IPS DF 19.7 (cell line): ENCODE data around the gene DAPK1.

ENCODE experiments used
- DNase-seq: peaks from one replicate; pipeline ENCODE4 v3.0.0-alpha.2; 2013; ENCODE audit warnings: low read depth, low spot score

DAPK1 gene

DNA sequence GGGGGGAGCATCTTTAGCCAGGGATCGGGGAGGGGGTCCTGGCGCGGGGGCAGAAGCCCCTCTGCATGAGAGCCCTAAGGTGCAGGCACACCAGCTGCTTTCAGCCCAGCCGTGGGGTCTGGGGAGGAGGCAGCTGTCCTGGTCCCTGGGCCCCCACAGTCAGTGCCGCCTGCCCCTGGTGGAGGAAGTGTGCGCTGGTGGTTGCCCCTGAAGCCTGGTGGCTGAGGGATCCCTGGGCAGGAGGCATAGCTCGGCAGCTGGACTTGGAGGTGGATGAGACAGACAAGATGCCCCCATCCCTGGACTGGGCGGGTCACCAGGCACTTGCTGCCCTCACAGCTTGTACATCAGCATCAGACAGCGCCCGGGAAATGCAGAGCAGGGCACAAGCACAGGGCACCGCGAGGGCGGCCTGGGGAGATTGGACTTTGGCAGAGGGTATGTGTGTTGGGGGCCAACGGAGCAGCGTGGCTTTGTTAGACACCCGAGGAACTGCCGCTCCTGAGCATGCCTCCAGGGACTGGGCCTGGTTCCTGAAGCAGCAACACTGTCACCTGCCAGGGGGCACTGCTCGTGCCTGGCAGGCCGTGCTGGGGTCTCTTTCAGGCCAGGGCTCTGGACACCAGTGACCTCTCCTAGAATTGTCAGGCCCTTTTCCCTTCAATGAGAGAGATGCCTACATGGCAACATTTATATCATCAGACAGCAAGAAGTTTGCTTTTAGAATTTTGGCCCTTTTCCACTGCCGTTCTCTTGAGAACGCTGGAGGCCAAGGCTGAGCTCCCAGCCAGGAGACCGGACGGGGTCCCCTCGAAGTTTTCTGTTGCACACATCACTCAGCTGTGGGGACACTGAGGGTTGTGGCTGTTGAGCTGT is 186.3 kb downstream of the DAPK1 start:
- DNase-seq: no peak

- DNase-seq: no peak
These were observed 187.1 kb downstream of the DAPK1 start for GRCh38 chr9:87684627-87685219.

DNA sequence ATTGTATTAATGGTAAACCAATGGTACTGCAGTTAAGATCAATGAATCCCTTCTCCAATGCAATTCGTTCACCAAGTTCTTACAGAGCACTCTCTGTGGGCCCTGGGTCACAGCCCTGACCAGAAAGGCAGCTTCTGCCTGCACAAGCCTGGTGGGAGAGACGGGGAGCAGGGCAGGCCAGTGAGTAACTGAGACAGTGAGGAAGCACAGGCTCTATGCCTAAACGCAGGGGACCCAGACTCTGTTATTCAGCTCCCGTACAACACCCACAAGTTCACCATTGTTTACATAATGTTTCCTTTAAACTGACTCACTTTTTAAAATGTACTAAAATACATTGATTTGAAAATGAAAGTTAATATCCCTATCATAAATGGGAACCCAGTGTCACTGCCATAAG is 187.8 kb downstream of the DAPK1 start:
- DNase-seq: no peak

DNA sequence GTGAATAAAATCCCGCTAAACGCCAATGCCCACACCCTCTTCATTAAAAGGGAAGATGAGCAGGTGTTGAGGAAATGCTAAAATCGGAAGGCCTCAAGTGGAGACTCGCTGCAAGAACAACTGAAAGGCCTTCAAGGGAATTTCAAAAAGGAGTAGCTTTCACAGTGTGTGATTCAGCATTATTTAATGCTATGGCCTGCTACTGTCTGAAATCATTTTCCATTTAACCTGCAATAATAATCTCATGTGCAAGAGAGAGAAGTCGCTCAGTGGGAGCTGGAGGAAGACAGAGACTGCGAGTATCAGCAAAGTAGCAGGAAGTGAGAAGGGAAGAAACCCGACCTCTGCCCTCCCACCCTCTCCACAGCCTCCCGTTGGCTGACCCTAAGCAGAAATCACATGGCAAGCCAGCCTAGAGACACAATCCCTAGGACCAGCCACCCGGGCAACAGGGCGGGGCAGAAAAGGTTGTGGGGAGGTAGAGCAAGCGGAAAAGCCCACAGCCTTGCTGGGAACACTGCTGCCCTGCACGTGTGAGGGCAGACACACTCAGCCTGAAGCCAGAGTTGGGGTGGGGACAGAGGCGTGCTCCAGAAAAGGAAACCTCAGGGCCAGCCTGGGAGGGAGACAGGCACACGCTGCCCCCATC is 188.3 kb downstream of the DAPK1 start:
- no peak for DNase-seq

DNA sequence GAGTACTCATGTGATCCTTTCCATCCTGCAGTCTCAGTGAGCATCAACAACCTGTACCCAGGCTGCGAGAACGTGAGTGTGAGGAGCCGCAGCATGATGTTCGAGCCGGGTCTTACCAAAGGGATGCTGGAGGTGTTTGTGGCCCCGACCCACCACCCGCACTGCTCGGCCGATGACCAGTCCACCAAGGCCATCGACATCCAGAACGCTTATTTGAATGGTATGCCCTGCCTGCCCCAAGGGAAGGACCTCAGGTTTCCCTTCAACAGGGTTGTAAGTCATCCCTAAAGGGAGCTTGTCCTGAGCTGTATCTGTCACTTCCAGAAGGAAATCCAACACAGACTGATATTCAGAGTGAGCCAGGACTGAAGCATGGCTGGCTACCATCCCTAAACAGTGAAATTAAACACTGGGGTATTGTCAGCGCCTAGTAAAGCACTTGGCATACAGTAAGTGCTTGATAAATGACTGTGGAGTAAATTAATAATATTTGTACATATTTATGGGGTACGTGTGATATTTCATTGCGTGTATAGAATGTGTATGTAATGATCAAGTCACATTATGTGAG is 188.9 kb downstream of the DAPK1 start:
- DNase-seq: no peak

DNA sequence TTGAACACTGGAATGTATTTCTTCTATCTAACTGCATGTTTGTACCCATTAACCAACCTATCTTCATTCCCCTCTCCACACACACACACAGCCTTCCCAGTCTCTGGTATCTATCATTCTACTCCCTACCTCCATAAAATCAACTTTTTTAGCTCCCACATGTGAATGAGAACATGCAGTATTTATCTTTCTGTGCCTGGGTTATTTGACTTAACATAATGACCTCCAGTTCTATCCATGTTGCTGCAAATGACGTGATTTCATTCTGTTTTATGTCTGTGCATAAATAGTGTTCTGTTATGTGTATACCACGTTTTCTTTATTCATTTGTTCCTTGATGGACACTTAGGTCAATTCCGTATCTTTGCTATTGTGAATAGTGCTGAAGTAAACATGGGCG is 189.5 kb downstream of the DAPK1 start:
- no peak for DNase-seq

DNA sequence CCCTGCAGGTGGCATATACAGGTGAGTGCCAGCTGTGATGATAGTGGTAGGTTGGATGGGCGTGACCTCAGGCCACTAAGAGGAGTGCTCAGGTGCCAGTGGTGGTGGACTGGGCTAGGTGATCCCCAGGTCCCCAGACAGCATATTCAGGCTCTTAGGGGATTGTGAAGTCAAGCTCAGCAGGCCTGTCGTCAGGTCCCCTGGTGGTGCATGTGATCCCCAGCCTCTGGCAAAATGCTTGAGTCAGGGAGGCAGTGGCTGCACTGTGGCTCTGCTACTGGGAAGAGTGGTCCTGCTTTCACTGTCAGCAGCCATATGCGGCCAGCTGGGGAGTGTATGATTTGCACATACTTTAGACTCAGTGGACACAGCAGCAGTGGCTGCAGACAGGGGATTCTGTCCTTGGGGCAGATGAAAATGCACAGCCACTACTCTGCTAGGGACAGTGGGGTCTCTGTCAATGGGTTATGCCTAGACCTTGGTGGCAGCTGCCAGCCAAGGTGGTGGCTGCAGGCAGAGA is 196.6 kb downstream of the DAPK1 start:
- no peak for DNase-seq

DNA sequence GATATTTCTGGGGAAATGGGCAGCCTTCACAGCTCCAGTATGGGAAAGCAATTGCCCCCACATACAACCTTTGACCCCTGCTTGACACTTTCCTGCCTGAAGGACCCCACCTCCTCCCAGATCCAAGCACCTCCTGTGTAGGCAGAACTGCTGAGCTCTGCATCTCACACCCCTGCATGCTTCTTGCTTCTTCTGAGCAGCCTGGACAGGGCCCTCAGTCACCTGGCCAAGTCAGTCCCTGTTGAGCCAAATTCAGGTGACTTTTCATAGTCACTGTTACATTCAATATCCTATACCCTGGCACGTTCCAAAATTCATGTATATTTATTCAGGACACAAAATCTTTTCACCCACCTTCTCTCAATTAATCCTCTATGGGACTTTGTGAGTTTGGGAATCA is 197.9 kb downstream of the DAPK1 start:
- no peak for DNase-seq

DNA sequence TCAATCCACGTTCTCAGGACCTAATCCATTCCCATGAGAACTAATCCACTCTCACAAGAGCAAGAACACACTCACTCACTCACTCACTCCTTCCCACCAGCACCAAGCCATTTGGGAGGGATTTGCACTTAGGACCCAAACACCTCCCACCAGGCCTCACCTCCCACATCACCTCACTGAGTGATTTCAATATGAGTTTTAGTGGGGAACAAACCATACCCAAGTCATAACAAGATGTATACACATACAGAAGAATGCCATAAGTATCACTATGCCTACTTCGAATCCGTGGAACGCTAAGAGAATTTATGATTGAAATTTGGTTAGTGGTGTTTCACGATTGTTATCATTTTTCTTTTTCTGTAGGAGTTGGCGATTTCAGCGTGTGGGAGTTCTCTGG is 199.0 kb downstream of the DAPK1 start:
- DNase-seq: no peak

DNA sequence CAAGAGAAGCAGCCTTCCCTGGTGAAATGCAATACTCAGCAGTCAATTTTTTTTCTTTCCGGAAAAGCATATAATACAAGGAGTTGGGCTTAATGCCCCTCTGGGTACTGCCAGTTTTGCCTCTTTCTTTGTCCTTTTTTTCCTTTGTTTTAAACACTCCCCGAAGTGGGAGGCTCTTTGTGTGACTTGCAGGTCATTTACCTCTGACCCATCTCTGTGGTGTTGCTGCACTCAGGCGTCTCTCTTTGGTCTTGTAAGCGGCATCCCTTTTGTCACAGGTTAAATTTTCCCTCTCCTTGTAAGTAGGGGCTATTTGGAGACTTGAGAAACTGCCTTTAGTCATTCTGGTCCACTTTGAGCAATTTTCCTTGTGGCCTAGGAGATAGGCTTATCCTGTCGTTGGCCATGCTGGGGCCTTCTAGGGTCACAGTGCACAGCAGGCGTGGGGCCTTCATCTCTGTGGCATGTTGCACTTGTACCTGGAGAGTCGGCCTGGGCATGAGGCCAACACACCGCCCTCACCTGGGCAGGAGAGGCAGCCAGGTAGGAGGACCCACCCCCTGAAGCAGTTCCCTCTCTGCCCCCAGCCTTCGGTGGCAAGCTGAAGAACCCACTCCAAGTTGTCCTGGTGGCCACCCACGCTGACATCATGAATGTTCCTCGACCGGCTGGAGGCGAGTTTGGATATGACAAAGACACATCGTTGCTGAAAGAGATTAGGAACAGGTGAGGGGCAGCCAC is 200.6 kb downstream of the DAPK1 start:
- DNase-seq: no peak

DNA sequence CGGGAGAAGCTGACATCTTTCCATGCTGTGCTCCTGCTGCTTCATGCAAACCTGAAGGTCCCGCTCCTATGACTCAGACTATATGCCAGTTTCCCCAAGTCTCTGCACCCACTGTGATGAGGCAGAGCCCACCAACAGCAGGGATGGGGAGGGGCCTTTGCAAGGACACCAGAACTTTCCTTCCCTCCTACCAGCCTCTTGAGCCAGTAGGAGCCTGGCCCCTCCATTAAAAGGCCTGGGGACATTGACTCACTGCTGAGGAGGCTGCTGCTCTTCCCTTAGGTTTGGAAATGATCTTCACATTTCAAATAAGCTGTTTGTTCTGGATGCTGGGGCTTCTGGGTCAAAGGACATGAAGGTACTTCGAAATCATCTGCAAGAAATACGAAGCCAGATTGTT is 202.2 kb downstream of the DAPK1 start:
- no peak for DNase-seq

DNA sequence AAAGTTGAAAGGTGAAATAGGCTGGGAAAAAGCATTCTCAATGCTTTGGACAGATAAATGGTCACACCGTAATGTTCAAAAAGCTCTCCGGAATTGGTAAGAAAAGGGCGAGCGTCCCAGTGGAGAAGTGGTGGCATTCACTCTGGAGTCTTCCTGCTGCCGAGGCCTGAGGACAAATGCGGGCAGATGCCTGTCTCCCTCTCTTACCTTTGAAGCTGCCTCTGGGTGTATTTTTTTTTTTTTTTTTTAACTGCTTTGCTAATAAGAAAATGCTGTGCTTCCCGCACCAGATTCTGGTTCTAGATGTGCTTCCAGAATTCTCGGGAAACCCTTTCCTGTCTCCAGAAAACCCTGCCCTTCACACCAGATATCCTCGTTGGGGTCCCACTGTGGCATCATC is 203.8 kb downstream of the DAPK1 start:
- DNase-seq: no peak

DNA sequence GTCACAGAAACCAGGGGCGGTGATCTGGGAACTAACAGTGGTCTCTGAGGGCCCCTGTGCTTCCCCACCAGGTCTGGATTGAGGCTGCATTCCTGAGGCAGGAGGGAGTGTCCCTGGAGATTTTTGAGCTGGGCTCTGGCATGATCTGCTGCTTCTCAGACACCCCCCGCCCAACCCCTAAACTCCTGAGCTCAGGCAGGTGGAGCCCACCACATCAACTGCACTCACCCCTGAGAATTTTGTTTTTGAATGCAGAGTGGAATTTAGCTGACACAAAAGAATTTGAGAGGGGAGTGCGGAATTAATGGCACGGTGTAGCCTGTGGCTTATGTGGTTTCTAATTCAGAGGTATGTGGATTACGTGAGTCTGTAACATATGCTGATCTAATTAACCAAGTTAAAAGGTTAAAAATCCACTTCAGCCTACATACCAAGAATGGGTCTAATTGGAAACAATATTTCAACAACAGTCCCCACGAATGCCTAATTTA is 204.3 kb downstream of the DAPK1 start:
- no peak for DNase-seq

- DNase-seq: no peak
These were observed 205.3 kb downstream of the DAPK1 start for GRCh38 chr9:87702921-87703320.

- DNase-seq: no peak
These were observed 206.1 kb downstream of the DAPK1 start for GRCh38 chr9:87703636-87704276.

DNA sequence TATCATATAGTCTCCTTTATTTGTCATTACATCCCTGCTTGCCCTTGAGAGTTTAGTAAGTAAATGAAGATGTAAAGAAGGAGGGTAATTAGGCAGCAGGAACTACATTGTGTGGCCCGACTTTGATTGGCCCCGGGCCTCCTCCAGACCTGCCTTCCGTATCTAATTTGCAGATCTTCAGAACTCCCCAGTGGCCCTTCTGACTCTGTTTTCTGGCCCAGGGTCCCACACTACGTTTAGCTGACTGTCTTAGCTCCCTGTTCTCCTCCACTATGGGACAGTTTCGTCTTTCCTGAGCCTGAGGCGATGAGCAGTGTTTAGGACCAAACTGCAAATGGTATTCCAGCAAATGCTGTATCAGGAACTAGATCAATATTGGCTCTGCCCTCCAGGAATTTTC is 206.7 kb downstream of the DAPK1 start:
- DNase-seq: no peak

GRCh38 chr9:87706066-87706739 is 208.5 kb downstream of the DAPK1 start:
- no peak for DNase-seq

GRCh38 chr9:87707805-87708506 is 210.3 kb downstream of the DAPK1 start:
- no peak for DNase-seq

- no peak for DNase-seq
These were observed 210.9 kb downstream of the DAPK1 start for GRCh38 chr9:87708546-87708945.
